GM20000 (cell line): ENCODE measurements around the gene ASGR1.
A peak's percentile ranks its signal among the peaks of the same experiment; 100 is the strongest.

Experiments used
- DNase-seq: peaks from one replicate; pipeline ENCODE4 v3.0.0; 2012; ENCODE audit warnings: low spot score
- TF ChIP-seq, protein P1 (sequence below): IDR thresholded peaks from 2 replicates; pipeline ENCODE4 v1.5.1; 2012; ENCODE audit warnings: mild to moderate bottlenecking, control low read depth; ENCODE audit errors: extremely low read depth, missing control alignments

Gene ASGR1

GRCh38 chr17:7207120-7208001 is 28.2 kb upstream of the ASGR1 start:
- TF ChIP-seq, protein P1, sequence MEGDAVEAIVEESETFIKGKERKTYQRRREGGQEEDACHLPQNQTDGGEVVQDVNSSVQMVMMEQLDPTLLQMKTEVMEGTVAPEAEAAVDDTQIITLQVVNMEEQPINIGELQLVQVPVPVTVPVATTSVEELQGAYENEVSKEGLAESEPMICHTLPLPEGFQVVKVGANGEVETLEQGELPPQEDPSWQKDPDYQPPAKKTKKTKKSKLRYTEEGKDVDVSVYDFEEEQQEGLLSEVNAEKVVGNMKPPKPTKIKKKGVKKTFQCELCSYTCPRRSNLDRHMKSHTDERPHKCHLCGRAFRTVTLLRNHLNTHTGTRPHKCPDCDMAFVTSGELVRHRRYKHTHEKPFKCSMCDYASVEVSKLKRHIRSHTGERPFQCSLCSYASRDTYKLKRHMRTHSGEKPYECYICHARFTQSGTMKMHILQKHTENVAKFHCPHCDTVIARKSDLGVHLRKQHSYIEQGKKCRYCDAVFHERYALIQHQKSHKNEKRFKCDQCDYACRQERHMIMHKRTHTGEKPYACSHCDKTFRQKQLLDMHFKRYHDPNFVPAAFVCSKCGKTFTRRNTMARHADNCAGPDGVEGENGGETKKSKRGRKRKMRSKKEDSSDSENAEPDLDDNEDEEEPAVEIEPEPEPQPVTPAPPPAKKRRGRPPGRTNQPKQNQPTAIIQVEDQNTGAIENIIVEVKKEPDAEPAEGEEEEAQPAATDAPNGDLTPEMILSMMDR = no peak
- DNase-seq = no peak

DNA sequence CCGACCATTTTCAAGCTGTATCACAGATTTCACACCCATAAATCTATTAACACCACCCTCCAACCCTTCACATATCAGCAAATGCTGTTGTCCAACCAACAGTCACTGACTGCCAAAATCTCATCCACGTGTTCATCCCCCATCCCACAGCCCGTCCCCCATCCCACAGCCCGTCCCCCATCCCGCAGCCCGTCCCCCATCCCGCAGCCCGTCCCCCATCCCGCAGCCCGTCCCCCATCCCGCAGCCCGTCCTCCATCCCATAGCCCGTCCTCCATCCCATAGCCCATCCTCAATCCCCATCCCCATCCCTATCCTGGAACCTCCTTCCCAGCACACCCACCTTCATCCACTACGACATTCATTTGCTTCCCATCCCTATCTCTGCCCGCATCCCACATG is 26.4 kb upstream of the ASGR1 start:
- DNase-seq = no peak
- TF ChIP-seq, protein P1 = no peak

DNA sequence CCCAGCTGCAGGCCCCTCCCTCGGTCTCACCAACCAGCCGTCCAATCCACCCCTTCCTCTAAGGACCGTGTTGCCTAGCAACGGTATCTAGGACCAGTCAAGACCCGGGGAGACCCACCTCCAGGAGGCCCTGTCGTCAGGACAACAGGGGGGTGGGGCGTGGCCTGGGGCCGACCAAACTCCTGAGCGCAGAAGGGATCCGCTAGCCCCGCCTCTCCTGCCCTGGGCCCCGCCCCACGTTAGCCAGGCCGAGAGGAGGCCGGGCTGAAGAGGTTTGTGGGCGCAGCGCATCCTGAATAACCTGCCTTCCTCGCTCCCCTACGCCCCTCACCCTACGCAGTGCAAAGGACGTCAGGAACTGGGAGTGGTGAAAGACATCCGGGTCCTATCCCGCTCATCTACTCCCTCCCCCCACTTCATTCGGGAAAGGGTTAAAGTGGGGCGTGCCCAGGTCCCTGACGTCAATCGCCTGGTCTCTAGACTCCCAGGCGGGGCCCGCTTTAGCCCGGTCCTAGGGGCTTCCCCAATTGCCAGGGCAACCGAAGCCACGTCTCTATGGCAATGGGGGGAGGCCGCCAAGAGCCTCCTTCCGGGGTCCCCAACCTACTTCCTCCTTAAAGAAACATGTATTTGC is 25.8 kb upstream of the ASGR1 start:
- DNase-seq = peak; percentile 98
- TF ChIP-seq, protein P1 = no peak

DNA sequence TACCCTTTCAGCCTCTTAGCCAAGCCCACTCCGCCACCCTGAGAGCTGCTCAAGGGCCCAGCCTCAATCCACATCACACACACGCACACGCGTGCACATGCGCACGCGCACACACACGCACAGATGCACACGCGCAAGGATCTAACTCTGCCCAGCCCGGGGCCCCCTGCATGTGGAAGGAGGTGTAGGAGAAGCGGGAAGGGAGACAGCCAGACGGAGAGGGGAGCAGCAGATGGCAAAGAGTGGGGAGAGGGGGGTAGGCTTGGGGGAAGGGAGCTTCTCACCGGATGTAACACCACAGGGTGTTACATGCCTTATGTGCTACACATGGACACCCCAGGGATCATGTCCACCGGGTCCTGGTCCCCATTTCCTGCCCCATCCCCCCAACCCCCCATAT is 25.2 kb upstream of the ASGR1 start:
- TF ChIP-seq, protein P1 = no peak
- no peak for DNase-seq

GRCh38 chr17:7203391-7203790 is 24.2 kb upstream of the ASGR1 start:
- DNase-seq = no peak
- TF ChIP-seq, protein P1 = no peak

DNA sequence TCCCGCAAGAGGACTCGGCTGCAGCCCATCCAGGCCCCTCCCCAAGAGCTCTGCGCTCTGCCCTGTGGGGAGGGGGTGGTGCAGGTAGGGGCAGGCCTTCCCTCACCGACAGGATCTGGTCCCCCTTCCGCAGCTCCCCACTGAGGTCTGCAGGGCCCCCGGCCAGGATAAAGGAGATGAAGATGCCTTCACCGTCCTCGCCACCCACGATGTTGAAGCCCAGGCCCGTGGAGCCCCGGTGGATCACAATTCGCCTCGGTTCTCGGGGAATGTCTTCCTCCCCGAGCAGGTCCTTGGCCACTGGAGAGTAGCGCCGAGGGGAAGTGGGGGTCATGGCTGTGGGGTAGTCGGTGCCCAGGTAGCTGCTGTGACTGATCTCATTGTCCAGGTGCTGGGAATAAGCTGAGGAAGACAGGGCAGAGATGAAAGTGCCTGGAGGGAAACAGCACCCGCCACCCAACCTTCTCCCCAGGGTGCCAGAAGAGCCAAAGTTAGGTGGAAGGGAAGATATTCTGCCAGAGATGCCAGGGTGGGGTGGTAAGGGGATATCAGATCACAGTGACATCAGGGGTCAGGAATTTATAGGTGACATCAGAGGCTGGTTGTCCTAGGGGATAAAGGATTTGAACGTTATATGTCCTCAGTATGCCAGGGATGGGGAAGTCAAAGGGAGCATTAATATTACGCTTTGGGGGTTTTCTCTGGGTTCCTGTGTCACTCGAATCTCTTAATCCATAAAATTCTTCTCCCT is 17.7 kb upstream of the ASGR1 start:
- TF ChIP-seq, protein P1 = no peak
- DNase-seq = no peak

GRCh38 chr17:7195971-7196370 is 16.8 kb upstream of the ASGR1 start:
- TF ChIP-seq, protein P1 = no peak
- no peak for DNase-seq
